Breast epithelium (tissue), 3 donors: ENCODE results near the gene LDAH.

Source experiments
- CTCF ChIP-seq, 3 donors: fragments of 450-650 bp; IDR thresholded peaks; one replicate each; pipeline ENCODE4 v1.5.1; 2016 to 2017; ENCODE audit warnings: antibody characterized with exemption in 3 of 3, mild to moderate bottlenecking in 3 of 3, moderate library complexity in 3 of 3
- POLR2A ChIP-seq: fragments of 450-650 bp; IDR thresholded peaks from one replicate; pipeline ENCODE4 v1.6.1; 2016; ENCODE audit warnings: antibody characterized with exemption, mild to moderate bottlenecking, moderate library complexity

DNA sequence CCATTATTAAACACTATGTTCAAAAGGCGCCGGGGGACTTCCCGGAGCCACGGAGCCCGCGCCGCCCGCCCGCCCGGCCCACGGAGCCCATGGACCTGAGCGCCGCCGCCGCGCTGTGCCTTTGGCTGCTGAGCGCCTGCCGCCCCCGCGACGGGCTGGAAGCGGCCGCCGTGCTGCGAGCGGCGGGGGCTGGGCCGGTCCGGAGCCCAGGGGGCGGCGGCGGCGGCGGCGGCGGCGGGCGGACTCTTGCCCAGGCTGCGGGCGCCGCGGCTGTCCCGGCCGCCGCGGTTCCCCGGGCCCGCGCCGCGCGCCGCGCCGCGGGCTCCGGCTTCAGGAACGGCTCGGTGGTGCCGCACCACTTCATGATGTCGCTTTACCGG is 155.8 kb downstream of the LDAH start:
- TF ChIP-seq POLR2A (no peak), CTCF (IDR thresholded peaks at IDR 0.05) (no peak)
